Measurements from ENCODE around the gene MAMSTR. TPM values are rescaled to one million over a fixed set of nuclear protein-coding genes. Genes with fewer than 3 reads are reported as not detected.
A peak's percentile ranks its signal among the peaks of the same experiment; 100 is the strongest.
"Not testable (repeated sequence)": the region's sequence is repeated elsewhere in the genome, so short reads cannot be mapped to it uniquely, and the experiment has no call there.

The MAMSTR gene
- total and polyA plus RNA-seq, 11 donors, result 0.65 to 5.5 (median 2.0) TPM

DNA sequence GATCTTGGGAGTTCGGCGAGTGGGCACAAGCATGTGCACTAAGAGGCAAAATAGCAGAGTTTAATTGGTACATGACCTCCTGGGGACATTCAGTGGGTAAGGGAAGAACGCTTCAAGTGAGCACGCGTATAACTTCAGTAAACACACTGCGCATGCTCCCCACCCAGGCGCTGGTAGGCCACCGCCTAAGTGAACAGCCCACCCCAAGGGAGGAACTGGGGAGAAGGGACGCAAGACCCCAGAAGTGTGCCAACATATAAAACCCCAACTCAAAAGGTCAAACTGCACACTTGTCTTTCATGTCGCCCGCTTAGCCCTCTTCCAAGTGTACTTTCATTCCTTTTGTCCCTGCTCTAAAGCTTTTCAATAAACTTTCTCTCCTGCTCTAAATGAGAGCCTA, 36.2 kb downstream of the MAMSTR start:
- no peaks in the 10 kb centered on the region for H3K9me3 ChIP-seq
- H3K36me3 ChIP-seq, result no peaks in the 10 kb centered on the region
- intact Hi-C loops (cut with DNase I), result no loop called here
- TF ChIP-seq, protein P1, sequence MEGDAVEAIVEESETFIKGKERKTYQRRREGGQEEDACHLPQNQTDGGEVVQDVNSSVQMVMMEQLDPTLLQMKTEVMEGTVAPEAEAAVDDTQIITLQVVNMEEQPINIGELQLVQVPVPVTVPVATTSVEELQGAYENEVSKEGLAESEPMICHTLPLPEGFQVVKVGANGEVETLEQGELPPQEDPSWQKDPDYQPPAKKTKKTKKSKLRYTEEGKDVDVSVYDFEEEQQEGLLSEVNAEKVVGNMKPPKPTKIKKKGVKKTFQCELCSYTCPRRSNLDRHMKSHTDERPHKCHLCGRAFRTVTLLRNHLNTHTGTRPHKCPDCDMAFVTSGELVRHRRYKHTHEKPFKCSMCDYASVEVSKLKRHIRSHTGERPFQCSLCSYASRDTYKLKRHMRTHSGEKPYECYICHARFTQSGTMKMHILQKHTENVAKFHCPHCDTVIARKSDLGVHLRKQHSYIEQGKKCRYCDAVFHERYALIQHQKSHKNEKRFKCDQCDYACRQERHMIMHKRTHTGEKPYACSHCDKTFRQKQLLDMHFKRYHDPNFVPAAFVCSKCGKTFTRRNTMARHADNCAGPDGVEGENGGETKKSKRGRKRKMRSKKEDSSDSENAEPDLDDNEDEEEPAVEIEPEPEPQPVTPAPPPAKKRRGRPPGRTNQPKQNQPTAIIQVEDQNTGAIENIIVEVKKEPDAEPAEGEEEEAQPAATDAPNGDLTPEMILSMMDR (IDR thresholded peaks at IDR 0.05), result no peak
- no peak for TF ChIP-seq POLR2A (IDR thresholded peaks at IDR 0.05)
- WGBS, 4 donors, result 37 to 65% (median 55%) methylated on average over 11 of the region's 11 CpGs
- no peaks in the 10 kb centered on the region for H3K4me1 ChIP-seq
- peak overlapping the region in 7 of 12 donors; percentile 7 to 34 (median 20) for H3K4me3 ChIP-seq
- ATAC-seq (peak in 3 of 4 donors; percentile 71 to 78 (median 75)), DNase-seq (peak; percentile 42 to 85 (median 63))
- no peaks in the 10 kb centered on the region for H3K27me3 ChIP-seq
- H3K27ac ChIP-seq, result no peak overlapping the region

- TF ChIP-seq, protein P1 (IDR thresholded peaks at IDR 0.05), result no peak
- no peak for TF ChIP-seq POLR2A (IDR thresholded peaks at IDR 0.05)
- 82 to 89% (median 86%) methylated on average over 6 to 7 of the region's 7 CpGs for WGBS, 4 donors
- Histone ChIP-seq H3K36me3 (no peaks in the 10 kb centered on the region), H3K4me3 (no peak overlapping the region), H3K27me3 (no peaks in the 10 kb centered on the region), H3K9me3 (no peaks in the 10 kb centered on the region), H3K27ac (no peak overlapping the region), H3K4me1 (no peaks in the 10 kb centered on the region)
- ATAC-seq (no peak), DNase-seq (no peak)
- intact Hi-C loops (cut with DNase I), result no loop called here
Measured at GRCh38 chr19:48681127-48681470, 38.4 kb downstream of the MAMSTR start.

DNA sequence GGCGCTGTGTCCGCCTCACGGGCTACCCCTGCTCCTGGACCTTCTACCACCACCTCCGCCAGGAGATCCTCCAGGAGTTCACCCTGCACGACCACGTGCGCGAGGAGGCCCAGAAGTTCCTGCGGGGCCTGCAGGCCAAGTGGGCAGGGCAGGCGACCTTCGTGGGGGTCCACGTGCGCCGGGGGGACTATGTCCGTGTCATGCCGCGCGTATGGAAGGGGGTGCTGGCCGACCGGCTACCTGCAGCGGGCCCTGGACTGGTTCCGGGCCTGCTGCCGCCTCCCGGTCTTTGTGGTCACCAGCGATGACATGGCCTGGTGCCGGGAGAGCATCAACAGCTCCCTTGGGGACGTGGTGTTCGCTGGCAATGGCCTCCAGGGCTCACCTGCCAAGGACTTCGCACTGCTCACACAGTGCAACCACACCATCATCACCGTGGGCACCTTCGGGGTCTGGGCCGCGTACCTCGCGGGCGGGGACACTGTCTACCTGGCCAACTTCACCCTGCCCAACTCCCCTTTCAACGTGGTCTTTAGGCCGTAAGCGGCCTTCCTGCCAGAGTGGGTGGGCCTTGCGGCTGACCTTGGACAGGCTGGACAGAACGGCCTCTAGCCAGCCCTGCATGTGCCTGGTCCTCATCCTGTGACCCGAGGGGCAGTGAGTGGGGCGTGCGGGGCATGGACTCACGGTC, 38.9 kb downstream of the MAMSTR start:
- H3K27ac ChIP-seq, result no peak overlapping the region
- ATAC-seq (no peak), DNase-seq (no peak)
- WGBS, 4 donors, result 87 to 93% (median 92%) methylated on average over 18 to 45 of the region's 45 CpGs
- H3K4me1 ChIP-seq, result peaks cover 0 to 3% (median 1%) of the 10 kb centered on the region in 12 donors
- TF ChIP-seq POLR2A (IDR thresholded peaks at IDR 0.05), result no peak
- TF ChIP-seq, protein P1 (IDR thresholded peaks at IDR 0.05), result no peak
- H3K27me3 ChIP-seq, result no peaks in the 10 kb centered on the region
- intact Hi-C loops (cut with DNase I), result no loop called here
- H3K9me3 ChIP-seq, result no peaks in the 10 kb centered on the region
- no peaks in the 10 kb centered on the region for H3K36me3 ChIP-seq
- no peak overlapping the region for H3K4me3 ChIP-seq

- 94 to 97% (median 96%) methylated on average over 15 to 18 of the region's 19 CpGs for WGBS, 4 donors
- H3K9me3 ChIP-seq; intact Hi-C loops (cut with DNase I): not testable (repeated sequence)
Measured at GRCh38 chr19:48680006-48680405, 39.5 kb downstream of the MAMSTR start.

DNA sequence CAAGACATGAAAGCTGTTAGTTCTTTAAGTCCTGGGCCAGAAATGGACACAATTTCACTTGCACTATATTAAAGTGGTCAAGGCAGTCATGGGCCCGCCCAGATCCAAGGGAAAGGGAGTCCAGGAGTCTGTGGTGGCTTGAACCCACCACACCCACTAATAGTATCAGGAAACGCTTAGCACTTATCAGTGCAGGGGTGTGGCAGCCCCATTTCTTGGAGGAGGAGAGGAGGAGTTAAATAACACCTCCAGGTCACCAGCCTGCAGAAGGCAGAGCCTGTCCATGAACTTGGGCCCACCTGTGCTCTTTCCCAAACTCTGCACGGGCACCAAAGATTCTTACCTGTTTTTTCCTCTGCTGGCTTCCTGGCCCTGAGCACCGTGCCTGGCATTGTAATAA, 41.3 kb downstream of the MAMSTR start:
- H3K4me3 ChIP-seq, result no peak overlapping the region
- no peaks in the 10 kb centered on the region for H3K9me3 ChIP-seq
- TF ChIP-seq POLR2A (IDR thresholded peaks at IDR 0.05), result no peak
- TF ChIP-seq, protein P1 (IDR thresholded peaks at IDR 0.05), result no peak
- intact Hi-C loops (cut with DNase I), result loop anchor here (5.0 to 10.0 kb wide), 10 partner anchors 34 to 167 kb away; partner anchors contain the start of gene HSD17B14 (in 4 of the 10)
- 65 to 76% (median 69%) methylated on average over 4 of the region's 4 CpGs for WGBS, 4 donors
- peaks cover 0 to 12% (median 7%) of the 10 kb centered on the region in 12 donors for H3K4me1 ChIP-seq
- ATAC-seq (peak in 2 of 4 donors; percentile 12 to 25), DNase-seq (no peak)
- H3K36me3 ChIP-seq, result no peaks in the 10 kb centered on the region
- no peaks in the 10 kb centered on the region for H3K27me3 ChIP-seq
- no peak overlapping the region for H3K27ac ChIP-seq

More at GRCh38 chr19:48680006-48680405, 39.5 kb downstream of the MAMSTR start:
- not testable (repeated sequence) for H3K27ac ChIP-seq, H3K4me1 ChIP-seq, H3K36me3 ChIP-seq, ATAC-seq, H3K4me3 ChIP-seq, H3K27me3 ChIP-seq, DNase-seq

All from heart left ventricle (tissue), 16 donors.